Lung (tissue), 12 donors: ENCODE measurements around the gene DNAJC8. TPM values are rescaled to one million over a fixed set of nuclear protein-coding genes. Genes with fewer than 3 reads are reported as not detected.

Experiments
- ATAC-seq: fragments of 200-7000 bp; cut with Tn5 transposase; one replicate; pipeline ENCODE4 v1.9.1; 2020; ENCODE audit warnings: moderate number of reproducible peaks; ENCODE audit not compliant: insufficient read depth, low FRiP score
- DNase-seq, 3 donors: peaks; one replicate each; pipeline ENCODE4 v3.0.0-alpha.2; 2013 to 2017
- H3K27ac ChIP-seq, 2 donors: one replicate each; pipeline ENCODE4 v1.5.1; 2013; ENCODE audit warnings: mild to moderate bottlenecking in 2 of 2, moderate library complexity in 2 of 2, control low read depth in 1 of 2, inconsistent platforms in 1 of 2, low read depth in 1 of 2, low read length in 1 of 2
- H3K27me3 ChIP-seq, 3 donors: one replicate each; pipeline ENCODE4 v1.5.1; 2013; ENCODE audit warnings: low read length in 2 of 3; ENCODE audit not compliant: control insufficient read depth in 3 of 3, insufficient read depth in 3 of 3
- H3K36me3 ChIP-seq, 4 donors: one replicate each; pipeline ENCODE4 v1.5.1; 2013; ENCODE audit warnings: low read length in 4 of 4, mild to moderate bottlenecking in 1 of 4, moderate library complexity in 1 of 4; ENCODE audit not compliant: control insufficient read depth in 4 of 4, insufficient read depth in 4 of 4
- H3K4me1 ChIP-seq, 5 donors: one replicate each; pipeline ENCODE4 v1.5.1; 2013; ENCODE audit warnings: low read length in 5 of 5, mild to moderate bottlenecking in 2 of 5, moderate library complexity in 1 of 5; ENCODE audit not compliant: control insufficient read depth in 5 of 5, insufficient read depth in 5 of 5
- H3K4me3 ChIP-seq: one replicate; pipeline ENCODE4 v1.5.1; 2013; ENCODE audit warnings: mild to moderate bottlenecking, control low read depth, moderate library complexity
- H3K9ac ChIP-seq, 2 donors: one replicate each; pipeline ENCODE4 v1.5.1; 2013; ENCODE audit warnings: low read length in 2 of 2, control low read depth in 1 of 2; ENCODE audit not compliant: insufficient read depth in 1 of 2
- H3K9me3 ChIP-seq, 4 donors: one replicate each; pipeline ENCODE4 v1.5.1; 2013; ENCODE audit warnings: low read length in 3 of 4, mild to moderate bottlenecking in 1 of 4, moderate library complexity in 1 of 4; ENCODE audit not compliant: control insufficient read depth in 4 of 4, insufficient read depth in 3 of 4
- CTCF ChIP-seq: IDR thresholded peaks from 2 replicates; pipeline ENCODE4 v1.5.1; 2012; ENCODE audit warnings: mild to moderate bottlenecking; ENCODE audit errors: control extremely low read depth, extremely low read depth
- WGBS, 2 donors: extraction: QIAGEN DNeasy Blood & Tissue Kit; methylation state at CpG; one replicate each; pipeline ENCODE4 v1.1.7; 2013; 5-methylcytosine and 5-hydroxymethylcytosine counted together
- polyA plus RNA-seq, 2 donors: library from polyadenylated mRNA; stranded (reverse); fragments of 200-250 nt; gene quantifications; one replicate each; pipeline ENCODE4 v1.2.1, GENCODE V29; 2013
- total RNA-seq, 2 donors: library from RNA; depleted of rRNA in 1 of 2; stranded (reverse); fragments of >200 nt in 1 of 2; gene quantifications; one replicate each; pipeline ENCODE4 v1.2.1, GENCODE V29; 2014 to 2021
- donor health status: control.
- donor health status: control.
- donor health status: Bipolar disorder and iron deficiency.
- donor health status: healthy.
- donor health status: DM: yes; HTN: yes; CAD: no.

The DNAJC8 gene
- total and polyA plus RNA-seq, 4 donors: 38.9 to 84.0 (median 65.8) TPM

GRCh38 chr1:28280501-28280900, 47.7 kb upstream of the DNAJC8 start:
- Histone ChIP-seq H3K27ac (peak overlapping the region in 1 of 2 donors; percentile 54), H3K4me1 (peaks cover 0 to 7% (median 0%) of the 10 kb centered on the region in 5 donors), H3K4me3 (no peak overlapping the region), H3K9ac (no peak overlapping the region), H3K36me3 (peaks cover 9 to 27% (median 21%) of the 10 kb centered on the region in 4 donors), H3K27me3 (no peaks in the 10 kb centered on the region), H3K9me3 (no peaks in the 10 kb centered on the region)
- DNase-seq: no peak
- 88 to 94% methylated on average over 8 of the region's 8 CpGs for WGBS, 2 donors
- ATAC-seq: no peak
- no peak for TF ChIP-seq CTCF

- TF ChIP-seq CTCF: no peak
- no peak for ATAC-seq
- Histone ChIP-seq H3K9ac (no peak overlapping the region), H3K4me1 (peaks cover 0 to 7% (median 0%) of the 10 kb centered on the region in 5 donors), H3K27ac (no peak overlapping the region), H3K9me3 (no peaks in the 10 kb centered on the region), H3K27me3 (no peaks in the 10 kb centered on the region), H3K4me3 (no peak overlapping the region), H3K36me3 (peaks cover 12 to 29% (median 22%) of the 10 kb centered on the region in 4 donors)
- no peak for DNase-seq
- WGBS, 2 donors: 95% methylated on average over 7 of the region's 7 CpGs
Observed at GRCh38 chr1:28279721-28280120, 46.9 kb upstream of the DNAJC8 start.

- ATAC-seq: no peak
- Histone ChIP-seq H3K27me3 (no peaks in the 10 kb centered on the region), H3K27ac (no peak overlapping the region), H3K9me3 (no peaks in the 10 kb centered on the region), H3K36me3 (peaks cover 18 to 37% (median 24%) of the 10 kb centered on the region in 4 donors), H3K4me3 (no peak overlapping the region), H3K9ac (no peak overlapping the region), H3K4me1 (peaks cover 0 to 7% (median 0%) of the 10 kb centered on the region in 5 donors)
- no peak for DNase-seq
- TF ChIP-seq CTCF: no peak
- WGBS, 2 donors: 96 to 99% methylated on average over 5 of the region's 5 CpGs
Observed at GRCh38 chr1:28278763-28279162, 45.9 kb upstream of the DNAJC8 start.
